GM21447 (cell line): ENCODE measurements around the gene IGF1R.

Source experiments
- ATAC-seq: cut with Tn5 transposase; IDR thresholded peaks from one replicate; pipeline ENCODE4 v1.9.1; 2021; ENCODE audit not compliant: unreplicated experiment

The IGF1R gene

DNA sequence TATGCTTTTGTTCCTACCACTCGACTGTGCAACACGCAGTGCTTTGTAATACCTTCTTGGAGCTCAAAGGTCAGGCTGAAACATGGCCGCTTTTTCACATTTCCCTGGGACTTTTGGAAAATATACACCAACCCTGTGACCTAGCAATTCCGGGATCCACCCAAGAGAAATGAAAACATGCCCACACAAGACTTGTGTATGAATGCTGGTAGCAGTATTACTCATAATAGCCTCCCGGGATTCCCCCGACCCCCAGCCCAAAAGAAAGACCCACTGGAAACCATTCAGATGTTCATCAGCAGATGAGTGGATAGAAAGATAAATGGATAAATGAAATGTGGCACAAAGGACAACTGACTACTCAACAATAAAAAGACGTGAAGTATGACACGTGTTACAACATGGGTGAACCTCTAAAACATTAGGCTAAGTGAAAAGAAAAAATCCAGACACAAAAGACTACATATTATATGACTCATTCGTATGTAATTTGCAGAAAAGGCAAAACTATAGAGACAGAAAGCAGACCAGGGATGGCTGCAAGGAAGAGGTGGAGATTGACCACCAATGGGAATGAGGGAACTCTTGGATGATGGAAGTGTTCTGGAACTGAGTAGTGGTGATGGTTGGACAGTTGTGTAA, 255.2 kb downstream of the IGF1R start:
- ATAC-seq, result no peak

DNA sequence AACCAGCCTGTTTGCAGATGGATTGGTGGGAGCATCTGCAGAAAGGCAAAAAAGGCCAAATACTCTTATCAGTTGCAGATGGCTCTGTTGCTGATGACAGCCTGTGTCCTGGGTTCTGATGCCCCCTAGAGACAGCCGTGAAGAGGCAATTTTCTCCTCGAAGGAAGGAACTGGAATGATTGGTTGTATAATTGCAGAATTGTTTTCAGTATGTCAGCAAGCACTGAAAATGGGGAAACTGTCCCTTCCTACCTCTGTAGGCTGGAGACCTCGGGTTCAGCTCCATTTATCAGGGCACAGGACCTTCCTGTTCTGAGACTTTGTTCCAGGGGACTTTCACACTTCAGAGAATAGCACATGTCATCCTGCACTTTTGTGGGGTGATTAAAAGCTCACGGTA, 256.2 kb downstream of the IGF1R start:
- ATAC-seq, result no peak

DNA sequence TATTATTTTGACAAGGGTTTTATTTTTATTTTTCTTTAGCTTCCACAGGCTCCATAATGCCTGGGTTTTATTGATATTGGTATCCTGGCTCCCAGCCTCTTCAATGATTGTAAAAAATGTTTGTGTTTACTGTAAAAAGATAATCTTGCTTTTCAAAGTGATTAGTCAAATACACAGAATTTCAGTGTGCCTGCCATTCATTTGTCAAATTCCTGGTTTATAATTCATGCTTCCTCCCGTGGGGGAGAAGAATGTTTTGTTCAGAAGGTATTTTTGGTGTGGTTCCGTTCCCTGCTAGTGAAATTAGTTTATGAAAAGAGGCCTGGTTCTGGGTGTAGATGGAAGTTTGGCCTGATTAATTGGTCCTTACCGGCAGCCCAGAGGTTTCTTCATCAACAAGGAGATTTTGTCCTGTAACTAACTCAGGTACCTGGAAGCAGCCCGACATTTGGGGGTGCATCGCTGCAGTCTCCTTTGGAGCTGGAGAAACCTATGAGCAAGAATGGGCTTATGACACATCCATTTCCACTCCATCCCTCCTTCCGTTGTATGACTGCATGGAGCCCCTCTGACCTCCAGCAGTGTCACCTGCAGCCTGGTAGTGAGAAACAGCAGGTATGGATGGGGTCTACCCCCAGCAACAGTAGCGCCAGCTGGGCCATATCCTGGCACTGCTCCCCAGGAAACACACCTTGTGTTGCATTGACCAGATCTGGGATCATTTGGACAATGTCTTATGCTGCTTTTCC, 257.8 kb downstream of the IGF1R start:
- ATAC-seq, result no peak

DNA sequence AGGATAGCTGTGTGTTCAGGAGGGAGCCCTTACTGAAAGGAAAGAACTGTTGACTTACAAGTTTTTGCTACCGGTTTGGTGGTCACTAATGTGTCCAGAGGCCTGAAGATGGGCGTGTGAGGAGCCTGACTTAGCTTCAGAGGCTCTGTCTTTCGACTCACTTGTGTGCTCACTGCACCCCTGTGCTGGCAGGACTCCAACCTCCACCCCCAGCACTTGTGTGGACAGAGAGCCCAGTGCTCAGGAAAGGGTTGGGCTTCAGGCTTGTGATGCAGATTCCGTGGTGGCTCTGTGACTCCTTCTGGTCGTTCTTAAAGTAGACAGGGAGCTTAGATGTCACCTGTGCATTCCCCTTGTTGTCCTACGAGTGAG, 258.4 kb downstream of the IGF1R start:
- ATAC-seq, result no peak

DNA sequence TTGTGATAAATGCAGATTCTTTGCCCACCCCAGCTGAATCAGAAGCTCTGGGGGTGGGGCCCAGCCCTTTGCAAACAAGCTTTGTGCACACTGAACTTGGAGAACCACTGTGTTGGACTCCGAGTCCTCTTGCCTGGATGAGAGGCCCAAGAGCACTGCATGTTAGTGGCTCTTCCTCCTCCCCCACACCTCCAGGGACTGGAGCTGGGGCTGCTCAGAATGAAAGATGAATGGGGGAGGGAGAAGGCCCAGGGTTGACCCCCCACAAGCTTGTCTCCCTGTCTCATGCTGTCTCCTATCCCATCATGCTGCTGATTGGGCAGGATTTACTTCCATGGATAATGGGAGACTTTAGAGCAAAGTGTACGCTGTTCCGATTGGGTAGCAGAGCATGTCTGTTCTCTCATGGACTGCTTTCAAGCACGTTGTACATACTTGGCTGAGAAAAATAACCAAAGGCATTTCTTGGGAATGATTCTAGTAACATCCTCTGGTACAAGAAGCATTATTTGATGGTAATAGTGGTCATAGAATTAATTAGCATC, 259.7 kb downstream of the IGF1R start:
- ATAC-seq, result no peak

DNA sequence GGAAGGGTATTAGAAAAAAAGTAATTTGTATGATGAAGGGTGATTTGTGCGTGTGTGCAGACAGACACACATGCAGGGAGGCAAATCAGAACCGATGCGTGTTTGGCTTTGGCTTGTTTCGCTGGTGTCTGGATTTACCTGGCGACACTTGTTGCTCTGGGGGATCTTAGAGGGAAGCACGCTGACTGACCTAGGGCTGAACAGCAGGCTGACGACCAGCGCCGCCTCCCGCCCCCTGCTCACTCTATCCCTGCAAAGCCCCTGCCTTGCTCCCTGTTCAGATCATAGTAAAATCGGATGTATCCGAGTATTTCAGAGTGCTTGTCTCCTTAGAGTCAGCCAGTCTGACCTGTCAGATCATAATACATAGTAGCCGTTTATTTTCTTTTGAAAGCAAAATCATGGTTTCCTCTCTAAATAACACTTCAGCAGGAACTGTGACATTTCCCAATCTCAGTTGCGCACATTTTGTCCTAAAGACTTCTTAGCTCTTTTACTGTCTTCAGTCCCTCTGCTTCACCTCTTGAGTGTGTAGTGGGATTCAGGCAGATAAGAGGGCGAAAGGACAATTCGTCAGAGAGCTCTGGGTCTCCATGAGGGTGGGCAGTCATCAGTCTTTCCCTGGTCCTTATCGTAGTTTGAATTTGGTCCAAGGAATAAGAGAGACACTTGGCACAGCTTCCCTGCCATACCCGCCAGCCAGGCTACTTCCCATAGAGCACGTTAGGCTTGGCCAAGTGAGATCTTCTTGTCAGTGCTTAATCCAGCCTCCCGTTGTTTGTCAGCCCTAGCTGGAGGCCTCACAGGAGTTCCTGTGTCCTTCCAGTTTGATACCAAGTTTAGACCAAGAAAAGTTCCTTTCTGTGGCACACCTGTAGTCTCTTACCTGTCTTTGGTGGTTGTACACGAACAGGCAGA, 261.9 kb downstream of the IGF1R start:
- ATAC-seq, result no peak

DNA sequence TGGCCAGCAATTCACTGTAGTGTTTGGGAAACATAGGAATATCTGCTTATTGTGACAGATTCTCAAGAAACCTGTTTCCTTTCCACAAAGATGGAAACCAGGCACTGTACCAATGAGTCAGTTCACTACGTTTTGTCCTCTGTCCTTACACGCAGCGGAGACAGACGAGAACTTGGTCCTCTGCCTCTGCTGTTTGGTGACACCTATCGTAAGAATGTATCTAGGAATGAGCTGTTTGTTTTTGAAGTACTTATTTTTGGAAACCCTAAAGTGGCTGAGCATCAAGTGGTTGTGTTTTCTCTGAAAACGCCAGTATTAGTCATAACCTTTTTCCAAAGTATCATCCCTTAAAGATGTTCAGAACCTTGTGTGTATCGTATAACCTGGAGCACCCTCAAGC, 266.3 kb downstream of the IGF1R start:
- no peak for ATAC-seq

DNA sequence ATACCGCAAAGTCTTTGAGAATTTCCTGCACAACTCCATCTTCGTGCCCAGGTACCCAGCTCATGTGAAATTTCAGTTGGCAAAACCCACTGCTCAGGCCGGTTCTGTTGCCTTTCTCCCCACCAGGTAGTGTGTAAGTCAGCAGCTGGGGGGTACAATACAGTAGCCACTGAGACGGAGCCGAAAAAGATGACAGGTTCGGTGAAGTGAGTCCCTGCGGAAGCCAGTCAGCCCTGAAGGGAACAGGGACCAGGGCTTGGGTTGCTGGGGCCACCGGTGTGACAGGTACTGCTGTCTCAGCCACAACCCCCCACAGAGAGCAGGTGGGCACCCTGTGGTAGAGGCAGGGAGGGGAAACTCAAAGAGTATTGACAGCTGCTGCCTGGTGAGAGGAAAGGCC, 268.5 kb downstream of the IGF1R start:
- no peak for ATAC-seq

DNA sequence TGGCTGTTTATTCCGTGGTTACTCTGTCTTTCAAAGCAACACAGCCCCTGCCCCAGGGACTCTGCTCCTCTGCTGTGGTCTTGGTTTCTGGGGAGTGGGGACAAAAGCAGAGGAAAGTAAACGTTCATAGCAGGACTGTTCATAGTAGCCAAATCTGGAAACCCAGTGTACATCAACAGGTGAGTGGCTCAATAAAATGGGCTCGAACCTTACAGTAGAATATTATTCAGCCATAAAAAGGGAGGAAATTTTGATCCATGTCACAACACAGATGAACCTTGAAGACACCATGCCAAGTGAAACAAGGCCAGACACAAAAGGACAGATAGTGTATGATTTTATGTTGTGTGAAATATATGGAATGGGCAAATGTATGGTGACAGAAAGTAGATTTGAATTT, 269.1 kb downstream of the IGF1R start:
- ATAC-seq, result no peak

DNA sequence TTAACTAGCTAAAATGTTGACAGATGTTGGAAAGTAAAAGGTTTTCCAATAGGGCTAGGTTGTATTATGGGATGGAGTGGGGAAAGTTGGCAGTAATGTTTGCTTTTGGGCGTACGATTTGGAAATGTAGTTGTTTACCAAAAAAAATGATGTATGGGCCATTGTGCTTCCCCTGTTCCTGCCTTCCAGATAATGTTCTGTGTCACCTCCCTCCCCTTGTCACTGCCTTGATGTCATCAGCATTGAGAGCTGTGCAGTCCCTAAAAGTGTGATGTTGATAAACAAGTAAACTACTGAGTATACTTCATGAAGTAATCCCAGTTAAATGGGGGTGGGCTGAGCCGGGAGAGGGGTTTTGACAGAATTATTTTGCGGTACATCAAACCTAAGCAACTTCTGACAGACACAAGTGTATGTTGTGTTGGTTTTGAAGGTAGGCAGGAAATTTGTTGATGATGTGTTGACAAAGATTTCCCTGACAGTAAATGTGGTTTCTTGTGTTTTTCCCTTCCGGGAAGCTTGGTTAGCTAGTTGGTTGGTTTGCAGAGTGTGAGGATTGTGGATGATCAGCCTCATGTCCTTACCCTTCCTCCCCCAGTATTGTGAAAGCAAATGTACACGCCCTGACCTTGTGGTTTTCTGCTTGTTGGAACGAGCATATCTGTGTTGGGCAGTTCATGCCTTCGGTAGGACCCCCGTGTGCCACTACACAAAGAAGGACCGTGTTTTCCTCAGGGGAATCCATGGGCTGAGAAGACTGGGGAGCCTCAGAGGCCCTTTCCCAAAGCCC, 271.9 kb downstream of the IGF1R start:
- ATAC-seq, result no peak

DNA sequence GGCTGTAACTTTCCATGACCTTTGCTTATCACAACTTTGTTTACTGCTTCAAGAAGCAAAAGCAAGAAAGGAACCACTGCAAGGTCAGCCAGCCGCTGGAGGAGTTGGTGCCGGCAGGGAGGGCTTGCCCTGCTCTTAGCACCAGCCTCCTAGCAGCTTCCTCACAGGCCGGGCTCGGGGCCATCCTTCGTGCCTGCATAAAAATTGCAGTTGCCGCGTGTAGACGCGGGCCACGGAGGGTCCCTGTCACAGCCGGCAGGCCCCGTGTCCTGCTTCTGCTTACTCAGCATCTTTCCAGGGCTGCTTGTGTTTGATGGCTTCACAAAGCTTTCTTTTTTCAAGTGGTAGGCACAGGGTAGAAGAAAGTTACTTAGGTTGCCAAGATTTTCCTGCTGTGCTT, 274.8 kb downstream of the IGF1R start:
- no peak for ATAC-seq

DNA sequence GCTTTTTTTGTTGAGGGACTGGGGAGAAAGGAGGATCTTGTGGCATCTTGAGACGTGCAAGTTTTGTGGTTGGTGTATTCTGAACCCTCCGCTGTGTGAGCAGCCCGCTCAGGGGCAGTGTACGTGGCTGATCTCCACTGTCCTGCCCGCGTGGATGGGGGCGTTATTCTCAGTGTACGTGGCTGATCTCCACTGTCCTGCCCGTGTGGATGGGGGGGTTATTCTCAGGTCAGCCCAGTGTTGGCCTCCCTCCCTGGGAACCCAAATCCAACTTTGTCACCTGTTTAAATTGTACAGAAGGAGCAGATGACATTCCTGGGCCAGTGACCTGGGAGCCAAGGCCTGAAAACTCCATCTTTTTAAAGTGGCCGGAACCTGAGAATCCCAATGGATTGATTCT, 275.2 kb downstream of the IGF1R start:
- ATAC-seq, result no peak

DNA sequence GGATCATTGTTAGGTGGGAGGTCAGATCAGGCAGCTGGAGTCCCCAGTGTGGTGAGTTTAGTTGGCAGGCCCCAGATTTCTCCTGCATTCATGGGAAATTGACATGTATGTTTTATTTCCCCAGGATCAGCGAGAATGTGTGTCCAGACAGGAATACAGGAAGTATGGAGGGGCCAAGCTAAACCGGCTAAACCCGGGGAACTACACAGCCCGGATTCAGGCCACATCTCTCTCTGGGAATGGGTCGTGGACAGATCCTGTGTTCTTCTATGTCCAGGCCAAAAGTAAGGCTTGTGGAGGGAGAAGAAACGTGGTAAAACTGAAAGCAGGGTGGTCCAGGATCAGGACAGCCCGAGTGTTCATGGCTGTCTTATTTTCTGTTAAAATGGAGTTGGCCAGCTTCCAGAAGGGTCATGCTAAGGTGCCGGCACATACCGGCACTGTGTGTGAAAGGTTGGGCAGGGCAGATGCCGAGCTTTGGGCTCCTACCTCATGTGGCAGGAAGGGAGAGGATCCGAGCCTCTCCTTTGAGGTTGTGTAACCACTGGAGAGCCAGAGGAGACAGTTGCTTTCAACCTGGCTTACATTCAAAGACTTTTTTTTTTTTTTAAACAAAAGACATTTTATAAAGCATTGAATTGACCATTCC, 276.2 kb downstream of the IGF1R start:
- ATAC-seq, result no peak

DNA sequence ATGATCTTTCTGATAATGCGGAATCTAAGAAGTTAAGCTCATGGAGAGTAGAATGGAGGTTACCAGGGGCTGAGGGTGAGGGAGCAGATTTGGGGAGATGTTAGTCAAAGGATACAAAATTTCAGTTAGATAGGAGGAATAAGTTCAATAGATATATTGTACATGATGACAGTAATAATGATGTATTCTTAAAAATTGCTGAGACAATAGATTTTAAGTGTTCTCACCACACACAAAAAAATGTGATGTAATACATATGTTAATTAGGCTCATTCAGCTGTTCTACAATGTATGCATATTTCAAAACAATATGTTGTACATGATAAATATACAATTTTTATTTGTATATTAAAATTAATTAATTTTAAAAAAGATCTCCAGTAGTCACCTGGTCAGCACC, 277.9 kb downstream of the IGF1R start:
- no peak for ATAC-seq

DNA sequence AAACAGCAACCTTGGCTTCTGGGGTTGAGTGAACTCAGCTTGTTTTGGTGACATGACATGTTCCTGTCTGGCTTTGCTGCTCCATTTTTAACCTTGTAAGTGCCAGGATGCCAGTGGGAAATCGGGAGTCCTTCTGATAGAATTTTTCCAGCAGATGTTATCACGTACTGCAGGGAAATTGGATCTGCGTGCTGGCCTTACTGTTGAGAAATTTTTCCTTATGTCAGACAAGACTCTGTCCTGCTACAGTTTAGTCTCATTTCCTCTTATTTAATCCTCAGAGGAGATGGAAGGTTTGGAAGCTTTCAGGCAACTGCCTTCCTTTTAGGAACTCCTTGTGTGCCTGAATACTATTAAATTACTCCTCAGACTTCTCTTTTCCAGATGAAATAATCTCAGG, 278.7 kb downstream of the IGF1R start:
- ATAC-seq, result no peak

DNA sequence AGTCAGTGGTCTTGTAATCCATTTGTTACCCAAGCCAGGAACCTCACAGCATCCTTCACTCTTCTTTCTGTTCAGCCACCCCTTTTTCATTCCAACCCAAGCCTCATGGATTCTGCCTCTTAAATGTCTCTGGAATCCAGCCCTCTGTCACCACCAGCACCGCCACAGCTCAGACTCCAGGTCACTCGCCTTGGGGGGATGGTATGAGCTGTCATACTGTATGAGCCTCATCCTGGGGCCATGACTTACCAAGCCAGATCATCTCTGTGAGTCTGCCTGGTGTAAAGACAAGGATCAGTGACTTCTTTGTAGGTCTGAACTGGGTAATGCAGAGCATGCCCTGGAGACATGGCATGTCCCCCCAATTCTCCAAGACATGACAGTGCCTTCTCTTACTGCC, 279.7 kb downstream of the IGF1R start:
- ATAC-seq, result no peak

DNA sequence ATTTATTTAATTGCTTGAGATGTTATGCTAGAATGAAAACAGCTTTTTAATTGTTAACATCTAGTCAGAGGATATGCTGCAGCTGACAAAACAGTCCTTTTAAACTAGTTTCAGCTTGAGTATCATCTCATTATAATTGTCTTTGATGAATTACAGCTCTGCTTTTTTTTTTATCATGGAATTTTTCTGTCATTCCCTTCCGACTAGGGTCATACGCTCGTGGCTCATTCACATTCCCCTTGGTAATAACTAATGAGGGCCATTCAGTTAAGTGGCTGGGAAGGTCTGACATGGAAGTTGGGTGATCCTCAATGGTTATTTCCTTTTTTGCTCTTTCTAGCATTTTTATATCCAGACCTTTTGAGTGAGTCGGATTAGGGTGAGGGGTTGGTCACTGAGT, 282.2 kb downstream of the IGF1R start:
- ATAC-seq, result no peak

DNA sequence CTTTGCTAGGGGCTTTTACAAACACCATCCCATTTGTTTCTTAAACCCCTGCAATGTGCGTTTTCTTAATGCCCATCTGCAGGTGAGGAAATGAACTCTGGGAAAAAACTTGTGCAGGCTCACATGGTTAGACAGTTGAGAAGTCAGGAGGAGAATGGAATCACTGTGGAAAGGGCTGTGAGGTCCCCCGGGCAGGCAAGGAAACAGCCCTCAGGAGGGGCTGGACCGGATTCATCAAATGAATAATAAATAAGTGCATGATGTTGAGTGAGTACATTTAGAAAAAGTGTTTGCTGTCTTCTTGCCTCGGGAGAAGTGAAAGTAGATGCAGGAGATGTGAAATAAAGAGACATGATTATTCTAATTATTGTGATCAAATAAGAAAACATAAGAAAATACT, 282.7 kb downstream of the IGF1R start:
- no peak for ATAC-seq

DNA sequence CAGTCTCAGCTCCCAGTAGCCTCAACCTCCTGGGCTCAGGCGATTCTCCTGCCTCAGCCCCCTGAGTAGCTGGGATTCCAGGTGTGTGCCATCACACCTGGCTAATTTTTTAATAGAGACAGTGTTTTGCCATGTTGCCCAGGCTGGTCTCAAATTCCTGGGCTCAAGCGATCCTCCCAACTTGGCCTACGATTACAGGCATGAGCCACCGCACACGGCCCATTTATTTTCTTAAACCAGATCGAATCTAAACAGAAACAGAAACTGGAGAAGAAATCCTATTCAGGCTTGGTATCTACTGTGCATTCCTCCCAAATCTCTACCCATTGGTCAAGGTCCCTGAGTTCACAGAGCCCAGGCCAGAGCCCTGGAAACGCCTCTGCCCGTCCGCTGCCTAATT, 285.1 kb downstream of the IGF1R start:
- no peak for ATAC-seq

DNA sequence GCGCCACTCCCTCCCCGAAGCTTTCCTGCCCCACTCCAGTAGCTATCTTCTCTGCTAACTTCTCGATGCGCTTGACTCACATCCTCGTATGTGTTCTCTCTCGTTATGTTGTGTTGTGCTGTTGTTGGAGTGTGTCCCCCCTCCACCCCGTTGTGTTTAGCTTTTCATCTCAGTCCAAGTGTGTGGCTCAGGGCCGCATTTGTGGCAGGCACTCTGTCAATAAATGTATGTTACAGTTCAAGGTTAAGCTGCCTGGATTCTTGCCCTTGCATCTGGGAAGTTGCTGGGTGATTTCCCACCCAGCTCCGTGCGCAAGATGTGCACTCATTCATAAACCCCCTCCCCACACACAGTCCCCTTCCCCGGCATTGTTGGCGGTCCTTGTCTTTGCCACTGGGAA, 287.4 kb downstream of the IGF1R start:
- ATAC-seq, result no peak
